ENCODE measurements around the gene EXOC7. TPM values are rescaled to one million over a fixed set of nuclear protein-coding genes. Genes with fewer than 3 reads are reported as not detected.
A peak's percentile ranks its signal among the peaks of the same experiment; 100 is the strongest.

EXOC7 gene
- total RNA-seq, 1 experiment from 2014 or later, result 126 TPM

DNA sequence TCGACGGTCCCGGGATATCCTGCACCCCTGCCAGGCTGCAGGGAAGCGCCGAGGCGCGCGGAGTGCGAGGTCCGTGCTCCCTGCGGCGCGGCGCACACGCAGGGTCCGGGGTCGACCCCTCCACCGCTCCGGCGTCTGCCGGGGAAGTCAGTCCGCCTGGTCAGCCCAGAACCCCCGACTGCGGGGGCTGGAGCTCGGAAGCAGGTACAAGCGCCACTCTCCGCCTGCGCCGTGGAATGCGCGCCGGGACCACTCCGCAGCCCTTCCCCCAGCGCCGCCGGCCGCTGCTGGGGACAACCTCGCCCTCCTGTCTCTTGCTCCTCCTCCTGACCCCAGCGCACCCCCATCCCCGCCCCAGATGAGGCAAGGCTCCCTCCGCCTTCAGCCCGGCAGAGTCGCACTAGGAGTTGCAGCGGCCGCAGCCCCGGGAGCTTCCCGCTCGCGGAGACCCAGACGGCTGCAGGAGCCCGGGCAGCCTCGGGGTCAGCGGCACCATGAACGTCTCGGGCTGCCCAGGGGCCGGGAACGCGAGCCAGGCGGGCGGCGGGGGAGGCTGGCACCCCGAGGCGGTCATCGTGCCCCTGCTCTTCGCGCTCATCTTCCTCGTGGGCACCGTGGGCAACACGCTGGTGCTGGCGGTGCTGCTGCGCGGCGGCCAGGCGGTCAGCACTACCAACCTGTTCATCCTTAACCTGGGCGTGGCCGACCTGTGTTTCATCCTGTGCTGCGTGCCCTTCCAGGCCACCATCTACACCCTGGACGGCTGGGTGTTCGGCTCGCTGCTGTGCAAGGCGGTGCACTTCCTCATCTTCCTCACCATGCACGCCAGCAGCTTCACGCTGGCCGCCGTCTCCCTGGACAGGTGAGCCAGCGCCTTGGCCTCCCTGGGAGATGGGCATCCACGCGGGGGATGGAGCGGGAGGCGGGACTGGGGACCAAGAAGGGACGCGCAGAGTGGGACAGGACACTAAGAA is 28.9 kb downstream of the EXOC7 start, which contains the start of gene GALR2 (continued):
- TF ChIP-seq, protein P1, sequence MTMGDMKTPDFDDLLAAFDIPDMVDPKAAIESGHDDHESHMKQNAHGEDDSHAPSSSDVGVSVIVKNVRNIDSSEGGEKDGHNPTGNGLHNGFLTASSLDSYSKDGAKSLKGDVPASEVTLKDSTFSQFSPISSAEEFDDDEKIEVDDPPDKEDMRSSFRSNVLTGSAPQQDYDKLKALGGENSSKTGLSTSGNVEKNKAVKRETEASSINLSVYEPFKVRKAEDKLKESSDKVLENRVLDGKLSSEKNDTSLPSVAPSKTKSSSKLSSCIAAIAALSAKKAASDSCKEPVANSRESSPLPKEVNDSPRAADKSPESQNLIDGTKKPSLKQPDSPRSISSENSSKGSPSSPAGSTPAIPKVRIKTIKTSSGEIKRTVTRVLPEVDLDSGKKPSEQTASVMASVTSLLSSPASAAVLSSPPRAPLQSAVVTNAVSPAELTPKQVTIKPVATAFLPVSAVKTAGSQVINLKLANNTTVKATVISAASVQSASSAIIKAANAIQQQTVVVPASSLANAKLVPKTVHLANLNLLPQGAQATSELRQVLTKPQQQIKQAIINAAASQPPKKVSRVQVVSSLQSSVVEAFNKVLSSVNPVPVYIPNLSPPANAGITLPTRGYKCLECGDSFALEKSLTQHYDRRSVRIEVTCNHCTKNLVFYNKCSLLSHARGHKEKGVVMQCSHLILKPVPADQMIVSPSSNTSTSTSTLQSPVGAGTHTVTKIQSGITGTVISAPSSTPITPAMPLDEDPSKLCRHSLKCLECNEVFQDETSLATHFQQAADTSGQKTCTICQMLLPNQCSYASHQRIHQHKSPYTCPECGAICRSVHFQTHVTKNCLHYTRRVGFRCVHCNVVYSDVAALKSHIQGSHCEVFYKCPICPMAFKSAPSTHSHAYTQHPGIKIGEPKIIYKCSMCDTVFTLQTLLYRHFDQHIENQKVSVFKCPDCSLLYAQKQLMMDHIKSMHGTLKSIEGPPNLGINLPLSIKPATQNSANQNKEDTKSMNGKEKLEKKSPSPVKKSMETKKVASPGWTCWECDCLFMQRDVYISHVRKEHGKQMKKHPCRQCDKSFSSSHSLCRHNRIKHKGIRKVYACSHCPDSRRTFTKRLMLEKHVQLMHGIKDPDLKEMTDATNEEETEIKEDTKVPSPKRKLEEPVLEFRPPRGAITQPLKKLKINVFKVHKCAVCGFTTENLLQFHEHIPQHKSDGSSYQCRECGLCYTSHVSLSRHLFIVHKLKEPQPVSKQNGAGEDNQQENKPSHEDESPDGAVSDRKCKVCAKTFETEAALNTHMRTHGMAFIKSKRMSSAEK (CRISPR knock-in tag; IDR thresholded peaks at IDR 0.05; ENCODE audit: borderline replicate concordance), result no peak
- TF ChIP-seq, protein P2, sequence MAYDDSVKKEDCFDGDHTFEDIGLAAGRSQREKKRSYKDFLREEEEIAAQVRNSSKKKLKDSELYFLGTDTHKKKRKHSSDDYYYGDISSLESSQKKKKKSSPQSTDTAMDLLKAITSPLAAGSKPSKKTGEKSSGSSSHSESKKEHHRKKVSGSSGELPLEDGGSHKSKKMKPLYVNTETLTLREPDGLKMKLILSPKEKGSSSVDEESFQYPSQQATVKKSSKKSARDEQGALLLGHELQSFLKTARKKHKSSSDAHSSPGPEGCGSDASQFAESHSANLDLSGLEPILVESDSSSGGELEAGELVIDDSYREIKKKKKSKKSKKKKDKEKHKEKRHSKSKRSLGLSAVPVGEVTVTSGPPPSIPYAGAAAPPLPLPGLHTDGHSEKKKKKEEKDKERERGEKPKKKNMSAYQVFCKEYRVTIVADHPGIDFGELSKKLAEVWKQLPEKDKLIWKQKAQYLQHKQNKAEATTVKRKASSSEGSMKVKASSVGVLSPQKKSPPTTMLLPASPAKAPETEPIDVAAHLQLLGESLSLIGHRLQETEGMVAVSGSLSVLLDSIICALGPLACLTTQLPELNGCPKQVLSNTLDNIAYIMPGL (CRISPR knock-in tag; IDR thresholded peaks at IDR 0.05), result peak; percentile 39; the same call in 1 of the 2 replicates
- TF ChIP-seq, protein P3, sequence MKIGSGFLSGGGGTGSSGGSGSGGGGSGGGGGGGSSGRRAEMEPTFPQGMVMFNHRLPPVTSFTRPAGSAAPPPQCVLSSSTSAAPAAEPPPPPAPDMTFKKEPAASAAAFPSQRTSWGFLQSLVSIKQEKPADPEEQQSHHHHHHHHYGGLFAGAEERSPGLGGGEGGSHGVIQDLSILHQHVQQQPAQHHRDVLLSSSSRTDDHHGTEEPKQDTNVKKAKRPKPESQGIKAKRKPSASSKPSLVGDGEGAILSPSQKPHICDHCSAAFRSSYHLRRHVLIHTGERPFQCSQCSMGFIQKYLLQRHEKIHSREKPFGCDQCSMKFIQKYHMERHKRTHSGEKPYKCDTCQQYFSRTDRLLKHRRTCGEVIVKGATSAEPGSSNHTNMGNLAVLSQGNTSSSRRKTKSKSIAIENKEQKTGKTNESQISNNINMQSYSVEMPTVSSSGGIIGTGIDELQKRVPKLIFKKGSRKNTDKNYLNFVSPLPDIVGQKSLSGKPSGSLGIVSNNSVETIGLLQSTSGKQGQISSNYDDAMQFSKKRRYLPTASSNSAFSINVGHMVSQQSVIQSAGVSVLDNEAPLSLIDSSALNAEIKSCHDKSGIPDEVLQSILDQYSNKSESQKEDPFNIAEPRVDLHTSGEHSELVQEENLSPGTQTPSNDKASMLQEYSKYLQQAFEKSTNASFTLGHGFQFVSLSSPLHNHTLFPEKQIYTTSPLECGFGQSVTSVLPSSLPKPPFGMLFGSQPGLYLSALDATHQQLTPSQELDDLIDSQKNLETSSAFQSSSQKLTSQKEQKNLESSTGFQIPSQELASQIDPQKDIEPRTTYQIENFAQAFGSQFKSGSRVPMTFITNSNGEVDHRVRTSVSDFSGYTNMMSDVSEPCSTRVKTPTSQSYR (CRISPR knock-in tag; IDR thresholded peaks at IDR 0.05), result peak; percentile 68; the same call in 1 of the 2 replicates
- TF ChIP-seq ZNF232 (CRISPR knock-in tag; IDR thresholded peaks at IDR 0.05) (no peak), CBFB (CRISPR knock-in tag; IDR thresholded peaks at IDR 0.05; ENCODE audit: low read depth) (no peak), ESRRA (CRISPR knock-in tag; IDR thresholded peaks at IDR 0.05; ENCODE audit: borderline replicate concordance) (no peak)
- TF ChIP-seq, protein P4, sequence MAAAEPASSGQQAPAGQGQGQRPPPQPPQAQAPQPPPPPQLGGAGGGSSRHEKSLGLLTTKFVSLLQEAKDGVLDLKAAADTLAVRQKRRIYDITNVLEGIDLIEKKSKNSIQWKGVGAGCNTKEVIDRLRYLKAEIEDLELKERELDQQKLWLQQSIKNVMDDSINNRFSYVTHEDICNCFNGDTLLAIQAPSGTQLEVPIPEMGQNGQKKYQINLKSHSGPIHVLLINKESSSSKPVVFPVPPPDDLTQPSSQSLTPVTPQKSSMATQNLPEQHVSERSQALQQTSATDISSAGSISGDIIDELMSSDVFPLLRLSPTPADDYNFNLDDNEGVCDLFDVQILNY (CRISPR knock-in tag; IDR thresholded peaks at IDR 0.05), result no peak

DNA sequence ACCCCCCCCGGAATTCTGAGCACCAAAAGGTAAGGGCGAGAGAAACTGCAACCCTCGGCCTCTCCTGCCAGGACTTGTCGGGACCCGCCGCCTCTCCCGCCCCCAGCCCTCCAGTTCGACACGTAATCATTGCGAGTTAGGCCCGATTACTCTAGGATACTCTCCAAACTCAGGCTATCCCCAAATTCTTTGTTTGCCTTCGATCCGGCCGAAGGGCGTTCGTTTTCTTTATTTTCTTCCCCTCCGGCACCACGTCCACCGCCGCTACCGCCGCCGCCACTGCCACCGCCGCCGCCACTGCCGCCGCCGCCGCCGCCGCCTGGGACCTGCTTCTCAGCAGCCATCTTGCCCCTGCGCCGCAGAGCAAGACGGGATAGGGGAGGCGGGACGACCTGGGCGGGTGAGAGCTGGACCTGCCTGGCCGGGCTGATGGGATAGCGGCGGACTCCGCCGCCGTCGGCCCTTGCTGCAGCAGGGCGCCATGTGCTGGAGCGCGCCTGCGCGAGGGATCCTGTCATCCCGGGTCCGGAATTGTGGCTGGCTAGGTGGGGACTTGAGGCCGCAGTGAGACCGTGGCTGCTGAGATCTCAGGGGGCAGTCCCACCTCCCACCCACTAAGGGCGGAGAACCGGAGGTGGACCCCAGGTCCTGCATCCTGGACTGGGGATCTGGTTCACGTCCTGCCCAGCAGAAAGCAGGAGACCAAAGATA is 31.3 kb downstream of the EXOC7 start, which contains the start of gene SRP68:
Gene SRP68, minus strand, starts transcription at position 370 of the 711 bp plus-strand sequence. Its CDS starts 26 bp downstream, at position 344.
- Mint-ChIP-seq H3K36me3 (peaks cover 5% of the 10 kb centered on the region; the same call in 1 of the 2 replicates), H3K27me3 (ENCODE audit: low read depth) (peaks cover 40% of the 10 kb centered on the region), H3K9me3 (no peaks in the 10 kb centered on the region), H3K4me3 (peak within 1 kb of the TSS; percentile 97), H3K4me1 (peaks cover 30% of the 10 kb centered on the region), H3K27ac (peak within 1 kb of the TSS; percentile 89)
- ChIA-PET POLR2A (interaction anchor here (1.0 kb wide), 1 partner anchor 63 kb away, joined by 3 read pairs; no protein-coding TSS in a partner anchor), CTCF (interaction anchor here (1.0 to 2.7 kb wide), 3 partner anchors 58 to 208 kb away, joined by 3 to 14 read pairs (median 6); no protein-coding TSS in a partner anchor)
- DNase-seq (ENCODE audit: low spot score) (peak; percentile 95), ATAC-seq (peak; percentile 86)
- TF ChIP-seq ZBTB21 (CRISPR knock-in tag; IDR thresholded peaks at IDR 0.05; ENCODE audit: borderline replicate concordance) (peak; percentile 91; the same call in 1 of the 2 replicates), MYBL2 (CRISPR knock-in tag; IDR thresholded peaks at IDR 0.05) (peak; percentile 92), FOXP1 (CRISPR knock-in tag; IDR thresholded peaks at IDR 0.05; ENCODE audit: borderline replicate concordance) (peak; percentile 72), CBFB (CRISPR knock-in tag; IDR thresholded peaks at IDR 0.05; ENCODE audit: low read depth) (no peak), SMAD3 (CRISPR knock-in tag; IDR thresholded peaks at IDR 0.05; ENCODE audit: borderline replicate concordance) (peak; percentile 12; the same call in 1 of the 2 replicates), SMAD4 (CRISPR knock-in tag; IDR thresholded peaks at IDR 0.05) (no peak)
- TF ChIP-seq, protein P4 (CRISPR knock-in tag; IDR thresholded peaks at IDR 0.05), result peak; percentile 87; the same call in 1 of the 2 replicates
- TF ChIP-seq, protein P5, sequence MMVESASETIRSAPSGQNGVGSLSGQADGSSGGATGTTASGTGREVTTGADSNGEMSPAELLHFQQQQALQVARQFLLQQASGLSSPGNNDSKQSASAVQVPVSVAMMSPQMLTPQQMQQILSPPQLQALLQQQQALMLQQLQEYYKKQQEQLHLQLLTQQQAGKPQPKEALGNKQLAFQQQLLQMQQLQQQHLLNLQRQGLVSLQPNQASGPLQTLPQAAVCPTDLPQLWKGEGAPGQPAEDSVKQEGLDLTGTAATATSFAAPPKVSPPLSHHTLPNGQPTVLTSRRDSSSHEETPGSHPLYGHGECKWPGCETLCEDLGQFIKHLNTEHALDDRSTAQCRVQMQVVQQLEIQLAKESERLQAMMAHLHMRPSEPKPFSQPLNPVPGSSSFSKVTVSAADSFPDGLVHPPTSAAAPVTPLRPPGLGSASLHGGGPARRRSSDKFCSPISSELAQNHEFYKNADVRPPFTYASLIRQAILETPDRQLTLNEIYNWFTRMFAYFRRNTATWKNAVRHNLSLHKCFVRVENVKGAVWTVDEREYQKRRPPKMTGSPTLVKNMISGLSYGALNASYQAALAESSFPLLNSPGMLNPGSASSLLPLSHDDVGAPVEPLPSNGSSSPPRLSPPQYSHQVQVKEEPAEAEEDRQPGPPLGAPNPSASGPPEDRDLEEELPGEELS (CRISPR knock-in tag; IDR thresholded peaks at IDR 0.05), result peak; percentile 92; the same call in 1 of the 2 replicates
- TF ChIP-seq, protein P6, sequence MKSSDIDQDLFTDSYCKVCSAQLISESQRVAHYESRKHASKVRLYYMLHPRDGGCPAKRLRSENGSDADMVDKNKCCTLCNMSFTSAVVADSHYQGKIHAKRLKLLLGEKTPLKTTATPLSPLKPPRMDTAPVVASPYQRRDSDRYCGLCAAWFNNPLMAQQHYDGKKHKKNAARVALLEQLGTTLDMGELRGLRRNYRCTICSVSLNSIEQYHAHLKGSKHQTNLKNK (CRISPR knock-in tag; IDR thresholded peaks at IDR 0.05), result no peak
- TF ChIP-seq, protein P7, sequence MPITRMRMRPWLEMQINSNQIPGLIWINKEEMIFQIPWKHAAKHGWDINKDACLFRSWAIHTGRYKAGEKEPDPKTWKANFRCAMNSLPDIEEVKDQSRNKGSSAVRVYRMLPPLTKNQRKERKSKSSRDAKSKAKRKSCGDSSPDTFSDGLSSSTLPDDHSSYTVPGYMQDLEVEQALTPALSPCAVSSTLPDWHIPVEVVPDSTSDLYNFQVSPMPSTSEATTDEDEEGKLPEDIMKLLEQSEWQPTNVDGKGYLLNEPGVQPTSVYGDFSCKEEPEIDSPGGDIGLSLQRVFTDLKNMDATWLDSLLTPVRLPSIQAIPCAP (CRISPR knock-in tag; IDR thresholded peaks at IDR 0.05), result peak; percentile 78; the same call in 1 of the 2 replicates

Data from WTC11 (cell line).